H9 (cell line): Measurements from ENCODE around the gene MYH9. TPM values are rescaled to one million over a fixed set of nuclear protein-coding genes. Genes with fewer than 3 reads are reported as not detected.

Source experiments
- DNase-seq: peaks from one replicate; pipeline ENCODE4 v3.0.0-alpha.2; 2017
- H2AFZ ChIP-seq: one replicate; pipeline ENCODE4 v1.6.1; 2013; ENCODE audit warnings: mild to moderate bottlenecking, low read length, control low read depth, moderate library complexity
- H2AK5ac ChIP-seq: 2 replicates; pipeline ENCODE4 v1.6.1; 2013; ENCODE audit warnings: low read length, control low read depth, mixed read lengths; ENCODE audit not compliant: insufficient read length
- H2BK120ac ChIP-seq: one replicate; pipeline ENCODE4 v1.6.1; 2013; ENCODE audit warnings: low read depth, mild to moderate bottlenecking, low read length, control low read depth, inconsistent platforms; ENCODE audit not compliant: poor library complexity, severe bottlenecking
- H2BK12ac ChIP-seq: 2 replicates; pipeline ENCODE4 v1.6.1; 2013; ENCODE audit warnings: low read length, control low read depth, mixed read lengths, low read depth; ENCODE audit not compliant: insufficient read length
- H2BK15ac ChIP-seq: 2 replicates; pipeline ENCODE4 v1.6.1; 2013; ENCODE audit warnings: low read depth, low read length, control low read depth
- H2BK20ac ChIP-seq: one replicate; pipeline ENCODE4 v1.6.1; 2013; ENCODE audit warnings: low read depth, mild to moderate bottlenecking, low read length, control low read depth, inconsistent platforms; ENCODE audit not compliant: poor library complexity, severe bottlenecking
- H2BK5ac ChIP-seq: 2 replicates; pipeline ENCODE4 v1.6.1; 2013; ENCODE audit warnings: low read length, control low read depth, mixed read lengths; ENCODE audit not compliant: insufficient read length
- H3K14ac ChIP-seq: 2 replicates; pipeline ENCODE4 v1.6.1; 2013; ENCODE audit warnings: low read length, control low read depth; ENCODE audit not compliant: insufficient read depth
- H3K18ac ChIP-seq: 2 replicates; pipeline ENCODE4 v1.6.1; 2013; ENCODE audit warnings: low read depth, mild to moderate bottlenecking, mixed read lengths, low read length, control low read depth; ENCODE audit not compliant: insufficient read length
- H3K23ac ChIP-seq: 2 replicates; pipeline ENCODE4 v1.6.1; 2013; ENCODE audit warnings: low read length, control low read depth, mixed read lengths, low read depth; ENCODE audit not compliant: insufficient read length
- H3K23me2 ChIP-seq: 2 replicates; pipeline ENCODE4 v1.6.1; 2013; ENCODE audit warnings: low read depth, mild to moderate bottlenecking, mixed read lengths, low read length, control low read depth; ENCODE audit not compliant: insufficient read length, poor library complexity, severe bottlenecking
- H3K27ac ChIP-seq: 2 replicates; pipeline ENCODE4 v1.5.1; 2013; ENCODE audit warnings: low read length, control low read depth, mixed read lengths, low read depth; ENCODE audit not compliant: insufficient read length
- H3K27me3 ChIP-seq: 2 replicates; pipeline ENCODE4 v1.6.1; 2013; ENCODE audit warnings: low read length, control low read depth, inconsistent platforms; ENCODE audit not compliant: insufficient read depth
- H3K4ac ChIP-seq: 2 replicates; pipeline ENCODE4 v1.6.1; 2013; ENCODE audit warnings: low read depth, mild to moderate bottlenecking, control low read depth, inconsistent platforms, low read length, moderate library complexity
- H3K4me1 ChIP-seq: 2 replicates; pipeline ENCODE4 v1.6.1; 2013; ENCODE audit warnings: low read length, control low read depth, inconsistent platforms; ENCODE audit not compliant: insufficient read depth
- H3K4me2 ChIP-seq: 2 replicates; pipeline ENCODE4 v1.6.1; 2013; ENCODE audit warnings: low read length, control low read depth, mixed read lengths; ENCODE audit not compliant: insufficient read length, insufficient read depth
- H3K56ac ChIP-seq: 2 replicates; pipeline ENCODE4 v1.6.1; 2013; ENCODE audit warnings: low read depth, mild to moderate bottlenecking, mixed read lengths, low read length, control low read depth; ENCODE audit not compliant: insufficient read length
- H3K79me1 ChIP-seq: 2 replicates; pipeline ENCODE4 v1.6.1; 2013; ENCODE audit warnings: low read depth, mild to moderate bottlenecking, moderate library complexity, low read length, control low read depth, inconsistent platforms; ENCODE audit not compliant: insufficient read depth, poor library complexity, severe bottlenecking
- H3K79me2 ChIP-seq: 2 replicates; pipeline ENCODE4 v1.6.1; 2013; ENCODE audit warnings: low read length, control low read depth, inconsistent platforms; ENCODE audit not compliant: insufficient read depth
- H3K9ac ChIP-seq: 2 replicates; pipeline ENCODE4 v1.6.1; 2013; ENCODE audit warnings: low read length, control low read depth, mixed read lengths; ENCODE audit not compliant: insufficient read length; ENCODE audit errors: extremely low read depth
- H3K9me3 ChIP-seq: one replicate; pipeline ENCODE4 v1.6.1; 2013; ENCODE audit warnings: low read depth, low read length, inconsistent platforms; ENCODE audit not compliant: control insufficient read depth
- H3T11ph ChIP-seq: one replicate; pipeline ENCODE4 v1.6.1; 2013; ENCODE audit warnings: mild to moderate bottlenecking, low read length, control low read depth, inconsistent platforms
- H4K20me1 ChIP-seq: one replicate; pipeline ENCODE4 v1.6.1; 2013; ENCODE audit not compliant: control insufficient read depth, insufficient read length, insufficient read depth
- H4K5ac ChIP-seq: 2 replicates; pipeline ENCODE4 v1.6.1; 2013; ENCODE audit warnings: low read depth, mild to moderate bottlenecking, mixed read lengths, low read length, control low read depth; ENCODE audit not compliant: insufficient read length
- H4K8ac ChIP-seq: replicated peaks from 2 replicates; pipeline ENCODE4 v1.6.1; 2013; ENCODE audit warnings: low read length, control low read depth, mixed read lengths, low read depth; ENCODE audit not compliant: insufficient read length
- H4K91ac ChIP-seq: 2 replicates; pipeline ENCODE4 v1.6.1; 2013; ENCODE audit warnings: low read depth, mild to moderate bottlenecking, moderate library complexity, mixed read lengths, low read length, control low read depth; ENCODE audit not compliant: insufficient read length
- H3K27ac Mint-ChIP-seq, 3 experiments: 2 replicates in 2 of 3; 3 replicates in 1 of 3; pipeline ENCODE4 v1.8.0; 2020 to 2021; ENCODE audit warnings: mixed read lengths in 3 of 3, mild to moderate bottlenecking in 1 of 3, moderate library complexity in 1 of 3
- H3K27me3 Mint-ChIP-seq: 2 replicates; pipeline ENCODE4 v1.8.0; 2021; ENCODE audit warnings: low read depth, mild to moderate bottlenecking, moderate library complexity, mixed read lengths
- H3K36me3 Mint-ChIP-seq, 3 experiments: 2 replicates in 2 of 3; 3 replicates in 1 of 3; pipeline ENCODE4 v1.8.0; 2020 to 2021; ENCODE audit warnings: low read depth in 3 of 3, mixed read lengths in 3 of 3; ENCODE audit not compliant: insufficient read depth in 1 of 3
- H3K4me1 Mint-ChIP-seq, 2 experiments: 2 replicates each; pipeline ENCODE4 v1.8.0; 2020; ENCODE audit warnings: mixed read lengths in 2 of 2
- H3K4me3 Mint-ChIP-seq, 2 experiments: 2 replicates in 1 of 2; 3 replicates in 1 of 2; pipeline ENCODE4 v1.8.0; 2020 to 2021; ENCODE audit warnings: mild to moderate bottlenecking in 2 of 2, mixed read lengths in 2 of 2, moderate library complexity in 1 of 2
- H3K9me3 Mint-ChIP-seq, 2 experiments: 2 replicates in 1 of 2; 3 replicates in 1 of 2; pipeline ENCODE4 v1.8.0; 2020; ENCODE audit warnings: mild to moderate bottlenecking in 2 of 2, mixed read lengths in 2 of 2, moderate library complexity in 1 of 2
- WGBS: extraction: QIAGEN DNeasy Blood & Tissue Kit; methylation state at CpG from one replicate; pipeline ENCODE4 v1.1.7; 2013; ENCODE audit warnings: missing lambda C conversion rate, low lambda C conversion rate, mixed read lengths; ENCODE audit not compliant: insufficient read length; ENCODE audit errors: extremely low coverage; 5-methylcytosine and 5-hydroxymethylcytosine counted together
- total RNA-seq: library from RNA; stranded (reverse); gene quantifications from 2 replicates; pipeline ENCODE4 v1.2.1, GENCODE V29; 2021
- TF ChIP-seq, protein P1 (sequence below): fragments of 200-600 bp; sonication (generic); conservative IDR thresholded peaks from 3 replicates; pipeline ENCODE4 v1.8.0; 2021; ENCODE audit warnings: antibody characterized with exemption, mild to moderate bottlenecking

Gene MYH9
- total RNA-seq, 1 experiment from 2014 or later: 266 TPM

GRCh38 chr22:36362075-36362474, 25.7 kb downstream of the MYH9 start:
- WGBS: no CpG with 5 or more reads among the region's 4 CpGs
- H3K4me1 ChIP-seq: peaks cover 38% of the 10 kb centered on the region

More at GRCh38 chr22:36362075-36362474, 25.7 kb downstream of the MYH9 start:
- H3K18ac ChIP-seq: no peak overlapping the region
- H3K79me1 ChIP-seq: peaks cover 5% of the 10 kb centered on the region
- Mint-ChIP-seq H3K27me3 (no peaks in the 10 kb centered on the region), H3K27ac (peak overlapping the region; percentile 68 to 96 (median 80)), H3K36me3 (peaks cover 6 to 11% (median 6%) of the 10 kb centered on the region in 3 experiments; a peak in 4 of 7 replicates), H3K9me3 (no peaks in the 10 kb centered on the region), H3K4me1 (peaks cover 83 to 89% of the 10 kb centered on the region in 2 experiments), H3K4me3 (no peak overlapping the region)
- no peak overlapping the region for H2AFZ ChIP-seq
- H3K9ac ChIP-seq: no peak overlapping the region
- no peak overlapping the region for H3K4me2 ChIP-seq
- H4K91ac ChIP-seq: no peak overlapping the region
- H3K56ac ChIP-seq: no peak overlapping the region
- no peak overlapping the region for H2AK5ac ChIP-seq
- H4K20me1 ChIP-seq: peaks cover 5% of the 10 kb centered on the region
- no peak overlapping the region for H2BK15ac ChIP-seq
- no peak overlapping the region for H4K8ac ChIP-seq
- H3K9me3 ChIP-seq: no peaks in the 10 kb centered on the region
- TF ChIP-seq, protein P1, sequence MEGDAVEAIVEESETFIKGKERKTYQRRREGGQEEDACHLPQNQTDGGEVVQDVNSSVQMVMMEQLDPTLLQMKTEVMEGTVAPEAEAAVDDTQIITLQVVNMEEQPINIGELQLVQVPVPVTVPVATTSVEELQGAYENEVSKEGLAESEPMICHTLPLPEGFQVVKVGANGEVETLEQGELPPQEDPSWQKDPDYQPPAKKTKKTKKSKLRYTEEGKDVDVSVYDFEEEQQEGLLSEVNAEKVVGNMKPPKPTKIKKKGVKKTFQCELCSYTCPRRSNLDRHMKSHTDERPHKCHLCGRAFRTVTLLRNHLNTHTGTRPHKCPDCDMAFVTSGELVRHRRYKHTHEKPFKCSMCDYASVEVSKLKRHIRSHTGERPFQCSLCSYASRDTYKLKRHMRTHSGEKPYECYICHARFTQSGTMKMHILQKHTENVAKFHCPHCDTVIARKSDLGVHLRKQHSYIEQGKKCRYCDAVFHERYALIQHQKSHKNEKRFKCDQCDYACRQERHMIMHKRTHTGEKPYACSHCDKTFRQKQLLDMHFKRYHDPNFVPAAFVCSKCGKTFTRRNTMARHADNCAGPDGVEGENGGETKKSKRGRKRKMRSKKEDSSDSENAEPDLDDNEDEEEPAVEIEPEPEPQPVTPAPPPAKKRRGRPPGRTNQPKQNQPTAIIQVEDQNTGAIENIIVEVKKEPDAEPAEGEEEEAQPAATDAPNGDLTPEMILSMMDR: no peak
- H4K5ac ChIP-seq: no peak overlapping the region
- peaks cover 73% of the 10 kb centered on the region; the same call in 1 of the 2 replicates for H3K79me2 ChIP-seq
- no peak overlapping the region for H2BK120ac ChIP-seq
- DNase-seq: no peak
- H3K27ac ChIP-seq: no peak overlapping the region
- H3K4ac ChIP-seq: no peak overlapping the region
- no peak overlapping the region for H2BK20ac ChIP-seq
- no peak overlapping the region for H3K14ac ChIP-seq
- H2BK5ac ChIP-seq: no peak overlapping the region
- no peaks in the 10 kb centered on the region for H3K27me3 ChIP-seq
- no peak overlapping the region for H3T11ph ChIP-seq
- peak overlapping the region; percentile 30 for H2BK12ac ChIP-seq
- H3K23me2 ChIP-seq: no peaks in the 10 kb centered on the region
- no peak overlapping the region for H3K23ac ChIP-seq
